NCI-H1694 treated with DMSO at 0.1 percent for 48 hours (cell line): Measurements from ENCODE around the gene CD96.
A peak's percentile ranks its signal among the peaks of the same experiment; 100 is the strongest.

Experiments used
- DNase-seq: peaks from one replicate; lab custom pipeline; 2025; lab: John Stamatoyannopoulos, UW

The CD96 gene

DNA sequence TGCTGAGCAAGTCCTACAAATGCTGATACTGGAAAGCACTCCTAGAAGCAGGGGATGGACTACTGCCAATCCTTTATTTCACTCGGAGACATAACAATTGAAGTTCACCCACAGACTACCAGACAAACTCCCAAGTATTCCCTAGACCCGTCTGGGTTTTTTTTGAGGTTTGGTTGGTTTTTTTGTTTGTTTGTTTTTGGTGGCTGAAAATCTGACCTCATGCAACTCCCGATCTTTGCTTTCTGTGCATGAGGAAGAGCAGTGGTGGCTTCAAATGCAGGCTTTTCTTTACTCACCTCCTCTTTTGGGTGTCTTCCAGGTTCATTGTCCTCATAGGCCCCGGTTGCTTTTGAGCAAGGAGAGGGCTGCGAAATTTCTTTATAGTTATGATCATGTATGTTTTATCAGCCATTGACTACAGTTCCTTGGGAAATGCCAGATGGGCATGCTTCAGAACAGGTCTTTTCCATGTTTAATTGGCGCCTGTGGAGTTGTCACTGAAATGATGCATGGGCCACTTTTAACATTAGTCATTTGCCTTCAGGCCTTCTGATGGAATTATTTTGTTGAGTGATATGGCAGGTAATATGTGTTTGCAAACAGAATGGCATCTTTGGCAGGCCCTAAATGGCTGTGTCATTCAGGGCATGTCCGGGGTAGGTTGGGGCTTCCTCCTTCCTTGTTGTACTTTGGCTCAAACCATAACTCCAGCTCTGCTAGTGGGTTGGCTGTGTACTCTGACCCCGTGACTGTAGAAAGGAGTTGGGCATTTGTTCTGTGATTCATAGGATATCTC, 134.4 kb downstream of the CD96 start:
- DNase-seq = no peak

DNA sequence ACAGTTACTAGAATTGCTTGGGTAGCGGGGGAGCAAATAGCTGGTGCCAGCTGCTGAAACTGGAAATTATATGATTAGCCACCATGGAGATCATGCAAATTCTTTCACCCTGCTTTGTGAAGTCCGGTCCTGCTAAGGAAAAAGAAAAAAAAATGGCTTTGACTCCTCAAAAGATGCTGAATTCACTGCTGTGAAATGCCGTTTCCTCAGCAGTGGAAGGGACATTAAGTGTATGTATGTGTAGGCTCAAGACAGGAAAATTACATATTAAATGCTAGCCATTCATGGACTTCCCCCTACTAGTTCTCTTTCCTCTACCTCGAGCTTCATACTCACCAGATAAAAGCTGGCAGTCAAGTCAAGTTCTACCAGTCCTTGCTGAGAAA, 135.0 kb downstream of the CD96 start:
- no peak for DNase-seq

DNA sequence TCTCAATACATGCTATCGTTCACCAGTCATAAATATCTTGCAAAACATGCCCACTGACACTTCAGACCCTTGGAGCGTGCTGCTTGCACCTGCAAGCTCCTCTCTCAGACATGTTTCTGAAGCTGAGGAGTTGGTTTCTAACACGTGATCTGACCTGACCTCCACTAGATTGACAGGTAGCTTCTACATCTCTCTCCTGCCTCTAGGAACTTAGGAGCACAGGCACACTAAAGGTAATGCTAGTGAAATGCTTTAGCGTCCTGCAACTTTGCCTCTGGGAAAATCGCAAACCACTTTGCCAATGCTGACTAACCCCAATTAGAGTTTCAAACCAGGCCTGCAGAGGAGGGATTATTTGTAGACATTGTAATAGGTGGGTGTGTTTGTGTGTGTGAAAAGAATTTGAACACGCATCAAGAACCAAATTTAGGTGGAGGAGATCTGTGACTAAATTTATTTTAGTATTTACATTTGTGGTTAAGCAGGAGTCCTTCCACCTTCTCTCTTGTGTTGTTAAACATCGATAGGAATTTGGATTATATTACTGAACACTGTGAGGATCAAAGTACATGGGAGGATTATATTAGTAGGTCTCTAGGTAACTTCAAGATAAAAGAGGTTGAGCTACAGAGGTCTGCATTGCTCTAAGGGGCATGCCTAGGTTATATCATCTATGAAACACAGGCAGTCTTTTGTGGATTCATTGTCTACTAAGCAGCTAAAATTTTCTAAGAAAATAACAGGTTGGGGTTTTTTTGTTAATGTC, 139.8 kb downstream of the CD96 start:
- no peak for DNase-seq

DNA sequence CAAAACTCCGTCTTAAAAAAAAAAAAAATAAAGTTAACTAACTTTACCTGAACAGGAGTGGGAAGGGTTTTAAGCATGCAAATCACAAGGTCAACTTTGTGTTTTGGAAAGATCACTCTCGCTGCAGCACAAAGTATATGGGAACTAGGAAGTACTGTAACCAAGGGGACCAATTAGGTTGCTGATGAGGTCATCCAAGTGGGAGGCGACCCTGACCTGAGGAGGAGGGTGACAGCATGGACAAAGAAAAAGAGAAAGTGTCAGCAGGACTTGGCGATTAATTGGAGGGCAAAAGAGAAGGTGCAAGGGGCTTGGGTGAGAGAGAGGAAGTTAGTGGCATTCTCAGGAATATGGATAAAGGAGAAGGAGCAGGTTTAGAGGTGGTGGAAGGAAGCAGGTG, 142.6 kb downstream of the CD96 start:
- no peak for DNase-seq

DNA sequence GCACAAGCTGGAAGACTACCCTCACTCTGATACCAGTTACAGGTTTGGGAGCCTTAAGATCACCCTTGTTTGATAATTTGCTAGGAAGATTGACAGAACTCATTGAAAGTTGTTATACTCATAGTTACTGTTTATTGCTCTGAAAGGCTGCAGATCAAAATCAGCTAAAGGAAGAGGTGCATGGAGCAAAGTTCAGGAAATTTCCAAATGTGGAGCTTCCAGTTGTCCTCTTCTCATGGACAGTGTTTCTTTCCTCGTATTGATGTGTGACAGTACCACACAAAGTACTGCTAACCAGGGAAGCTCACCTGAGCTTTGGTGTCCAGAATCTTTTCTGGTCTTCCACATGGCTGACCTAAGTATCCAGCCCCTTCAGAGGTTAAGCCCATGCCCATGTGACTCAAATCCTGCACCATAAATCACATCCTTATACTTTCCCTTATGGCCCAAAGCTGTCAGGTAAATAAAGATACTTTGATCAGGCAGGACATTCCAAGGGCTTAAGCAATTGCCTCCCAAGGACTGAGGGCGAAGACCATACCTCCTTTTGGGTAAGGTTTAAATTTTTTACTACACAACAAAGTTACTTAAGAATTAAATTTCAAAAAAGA, 146.3 kb downstream of the CD96 start:
- DNase-seq = no peak

DNA sequence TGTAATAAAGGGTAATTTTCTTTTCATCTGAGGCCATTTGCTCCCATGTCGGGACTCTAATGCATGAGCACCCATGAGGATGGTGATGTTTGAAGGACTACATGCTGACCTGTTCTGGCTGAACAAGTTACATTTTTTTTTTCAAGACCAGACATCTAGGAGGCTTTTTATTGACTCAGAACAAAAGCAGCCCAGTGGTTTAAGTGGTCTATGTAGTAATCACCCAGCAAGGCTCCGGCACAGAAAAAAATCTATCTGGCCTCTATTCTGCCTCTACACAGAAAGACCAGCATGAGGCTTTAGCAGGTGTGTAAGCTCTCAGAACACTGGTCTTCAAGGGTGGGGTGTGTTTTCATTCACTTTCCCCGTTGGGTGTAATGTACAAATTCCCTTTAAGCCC, 148.2 kb downstream of the CD96 start:
- no peak for DNase-seq

DNA sequence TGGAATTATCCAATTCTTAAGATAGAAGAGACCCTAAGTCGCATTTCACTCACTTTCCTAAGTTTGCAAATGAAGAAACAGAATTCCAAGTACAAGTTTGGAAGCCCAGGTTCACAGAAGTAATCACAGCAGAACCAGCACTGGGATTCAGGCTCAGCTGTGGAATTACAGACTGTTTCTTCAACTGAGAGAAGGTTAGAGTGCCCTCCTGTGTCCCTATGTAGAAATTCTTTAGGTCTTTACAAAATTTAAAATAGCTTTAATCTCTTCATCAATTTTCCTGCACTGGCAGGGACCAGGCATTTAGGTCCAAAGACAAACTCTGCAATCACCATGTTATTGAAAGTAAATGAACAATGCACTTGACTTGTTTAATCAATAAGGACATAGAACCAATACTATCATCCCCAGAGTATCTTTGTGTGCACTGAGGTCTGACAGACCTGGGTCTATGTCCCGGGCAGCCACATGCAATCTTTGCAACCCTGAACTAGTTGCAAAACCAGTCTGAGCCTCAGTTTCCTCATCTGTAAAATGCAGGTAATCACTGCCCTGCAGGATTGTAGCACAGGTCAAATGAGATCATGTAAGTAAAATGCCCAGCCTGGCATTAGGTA, 149.4 kb downstream of the CD96 start:
- peak; percentile 43 for DNase-seq

DNA sequence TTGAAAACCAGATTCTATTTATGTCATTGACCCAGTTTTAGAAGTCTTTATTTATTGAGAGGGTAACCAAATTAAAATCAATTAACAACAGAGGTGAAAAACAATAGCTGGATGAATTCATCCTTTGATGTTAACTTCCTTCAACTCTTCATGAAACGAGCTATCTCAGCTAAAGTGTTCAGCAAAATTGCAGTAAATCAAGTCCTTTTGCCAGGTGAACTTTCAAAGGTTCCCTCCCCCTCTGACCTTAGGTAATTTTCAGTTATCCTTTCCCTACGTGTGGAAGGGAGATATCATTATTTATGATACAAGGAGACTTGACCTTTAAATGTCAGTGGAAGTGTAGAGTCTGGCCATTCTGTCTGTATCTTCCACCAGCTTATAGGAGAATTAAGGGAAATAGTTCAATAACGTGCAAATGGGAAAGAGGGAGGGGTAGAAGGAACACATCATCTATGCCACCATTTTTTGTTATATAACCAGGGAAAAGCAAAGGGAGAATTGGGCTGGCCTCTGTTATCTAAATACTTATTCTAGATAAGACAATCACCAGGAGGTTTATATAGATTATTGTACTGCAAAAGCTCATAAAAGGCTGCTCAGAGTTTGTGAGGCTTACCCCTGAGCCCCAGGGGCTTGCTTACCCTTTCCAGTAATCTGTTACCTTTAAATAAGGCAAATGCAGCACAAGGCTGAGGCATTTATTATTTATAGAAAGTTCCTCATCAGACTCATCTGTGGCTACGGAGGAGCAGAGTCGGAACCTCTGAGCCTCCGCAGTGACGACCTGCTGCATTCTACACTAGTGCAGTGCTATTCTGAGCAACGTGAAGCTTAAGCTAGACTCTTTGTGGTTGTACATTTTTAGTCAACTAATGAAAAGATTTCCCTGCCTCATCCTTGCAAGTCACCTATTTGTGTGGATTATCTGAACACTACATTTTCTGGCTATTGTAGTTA, 150.9 kb downstream of the CD96 start:
- no peak for DNase-seq

DNA sequence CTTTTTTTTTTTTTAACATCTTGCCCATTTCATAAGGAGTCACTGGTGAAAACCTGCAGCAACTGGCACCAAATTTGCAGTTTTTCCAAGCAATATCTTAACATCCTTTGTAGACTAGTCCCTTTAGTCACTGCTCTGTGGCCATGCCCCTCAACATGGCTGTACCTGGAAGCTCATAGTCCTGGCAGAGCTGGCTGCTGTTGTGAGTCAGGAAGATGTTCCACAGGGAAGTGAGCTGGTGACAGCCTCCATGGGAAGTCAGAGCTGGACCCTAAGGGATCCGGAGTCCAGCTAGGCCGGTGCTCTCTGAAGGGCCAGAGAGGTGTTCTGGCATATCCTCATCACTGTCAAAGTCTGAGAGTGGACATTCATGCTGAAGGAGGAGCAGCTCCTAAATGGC, 152.5 kb downstream of the CD96 start:
- DNase-seq = no peak

DNA sequence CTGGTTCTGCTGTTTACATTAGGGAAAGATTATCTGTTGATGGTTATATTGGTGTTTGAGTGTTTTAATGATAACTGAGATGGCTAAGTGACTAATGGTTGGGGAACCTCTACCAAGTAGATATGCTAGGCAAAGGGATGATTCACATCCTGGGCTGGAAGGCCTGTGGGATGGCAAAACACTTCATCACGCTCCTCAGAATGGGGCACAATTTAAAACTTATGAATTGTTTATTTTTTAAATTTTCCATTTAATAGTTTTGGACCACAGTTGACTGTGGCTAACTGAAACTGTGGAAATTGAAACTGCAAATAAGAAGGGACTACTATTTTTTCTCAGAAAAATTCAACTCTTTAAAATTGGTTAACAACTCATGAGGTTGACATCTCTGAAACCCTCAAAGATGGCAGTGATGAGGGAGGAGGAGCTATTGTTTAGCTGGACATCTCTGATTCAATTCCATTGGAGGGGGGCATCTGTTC, 153.7 kb downstream of the CD96 start:
- DNase-seq = no peak

DNA sequence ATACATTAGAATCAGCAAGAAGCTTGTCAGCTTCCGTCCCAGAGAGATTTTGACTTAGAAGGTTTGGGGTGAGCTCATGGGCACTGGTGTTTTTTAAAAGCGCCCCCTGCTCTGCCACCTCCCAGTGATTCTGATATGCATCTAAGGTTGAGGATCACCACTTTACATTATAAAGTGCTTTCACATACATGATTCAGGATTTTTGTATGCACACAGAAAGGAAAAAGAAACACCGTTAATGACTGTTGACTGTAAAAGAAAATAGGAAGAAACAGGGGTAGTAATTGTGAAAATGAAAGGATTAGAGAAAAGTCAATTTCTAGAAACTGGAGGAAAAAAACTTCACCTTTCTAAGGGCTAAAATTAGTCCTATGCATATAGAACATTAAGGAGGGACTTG, 158.1 kb downstream of the CD96 start:
- no peak for DNase-seq

DNA sequence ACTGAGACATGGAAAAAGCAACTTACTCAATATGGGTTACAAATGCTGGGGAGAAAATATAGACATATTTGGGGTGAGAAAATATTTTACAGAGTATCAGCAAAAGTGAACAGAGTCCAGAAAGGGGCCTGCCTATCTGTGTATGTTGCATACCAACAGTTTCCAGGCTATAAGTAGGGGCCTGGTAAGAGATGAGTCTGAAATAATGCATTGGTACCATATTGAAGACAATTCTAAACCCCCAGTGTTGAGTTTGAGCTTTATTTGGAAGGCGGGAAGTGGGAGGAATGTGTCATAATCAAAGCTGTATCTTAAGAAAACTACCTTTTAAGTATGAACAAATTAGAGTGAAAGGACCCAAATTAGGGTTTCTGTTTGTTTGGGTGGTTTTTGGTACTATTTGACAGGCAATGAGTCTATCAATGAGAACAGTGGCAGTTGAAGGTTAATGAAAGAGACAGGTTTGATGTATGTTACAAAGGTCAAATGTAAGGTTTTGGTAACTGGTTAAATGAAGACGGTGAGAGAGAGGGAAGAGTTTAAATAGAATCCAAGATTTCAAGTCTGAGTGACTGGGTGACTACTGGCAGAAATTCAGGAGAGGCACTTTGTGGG, 159.4 kb downstream of the CD96 start:
- DNase-seq = no peak
